ENCODE measurements around the gene TTPAL.
"Not testable (repeated sequence)": the region's sequence is repeated elsewhere in the genome, so short reads cannot be mapped to it uniquely, and the experiment has no call there.

Gene TTPAL

DNA sequence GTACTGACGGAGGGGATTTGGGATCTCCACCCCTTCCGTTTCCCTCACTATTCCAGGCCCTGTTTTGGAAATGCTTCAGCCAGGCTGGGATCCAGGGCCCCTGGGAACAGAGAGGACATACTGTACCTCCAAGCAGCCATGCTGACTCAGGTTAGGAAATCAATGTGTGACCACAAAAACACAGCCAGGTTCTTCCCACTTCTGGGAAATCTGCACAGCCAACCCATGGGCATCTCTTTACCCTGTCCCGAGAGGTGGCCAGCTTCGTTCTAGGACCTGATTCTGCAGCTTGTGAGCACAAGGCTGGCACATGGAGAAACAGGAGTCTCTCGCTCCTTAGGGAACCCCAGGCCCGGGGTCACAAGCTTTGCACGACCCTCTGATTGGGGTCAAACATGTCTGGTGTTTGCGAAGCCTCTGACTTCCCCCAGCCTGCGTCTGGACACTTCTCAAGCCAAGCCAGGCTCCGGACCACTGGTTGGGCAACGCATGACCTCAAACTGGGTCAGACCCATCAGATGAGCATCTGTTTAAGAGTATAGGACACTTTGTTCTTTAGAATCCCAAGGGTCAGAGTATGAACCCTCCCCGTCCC, 8.3 kb upstream of the TTPAL start:
- DNase-seq (ENCODE audit: low spot score) = no peak

DNA sequence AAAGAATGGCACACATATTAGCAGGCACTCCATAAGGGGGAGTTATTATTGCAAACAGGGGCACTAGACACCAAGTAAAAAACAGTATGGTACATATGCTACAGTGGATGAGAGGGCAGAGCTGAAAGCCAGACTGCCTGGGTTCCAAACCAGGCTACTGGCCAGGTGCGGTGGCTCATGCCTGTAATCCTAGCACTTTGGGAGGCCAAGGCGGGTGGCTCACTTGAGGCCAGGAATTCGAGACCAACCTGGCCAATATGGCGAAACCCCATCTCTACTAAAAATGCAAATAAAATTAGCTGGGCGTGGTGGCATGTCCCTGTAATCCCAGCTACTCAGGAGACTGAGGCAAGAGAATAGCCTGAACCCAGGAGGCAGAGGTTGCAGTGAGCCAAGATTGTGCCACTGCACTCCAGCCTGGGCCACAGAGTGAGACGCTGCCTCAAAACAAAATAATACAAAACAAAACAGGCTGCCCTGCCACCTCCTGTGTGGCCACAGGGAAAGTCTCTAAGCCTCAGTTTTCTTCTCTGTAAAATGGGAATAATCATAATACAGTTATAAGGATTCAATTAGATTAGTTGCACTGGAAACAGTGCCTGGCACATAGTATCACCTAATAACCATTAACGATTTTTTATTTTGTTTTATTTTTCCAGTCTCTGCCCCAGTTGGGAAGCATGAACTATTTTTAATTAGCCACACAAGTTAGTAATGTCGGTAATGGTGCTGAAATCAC, 7.5 kb upstream of the TTPAL start:
- DNase-seq (ENCODE audit: low spot score) = no peak

DNA sequence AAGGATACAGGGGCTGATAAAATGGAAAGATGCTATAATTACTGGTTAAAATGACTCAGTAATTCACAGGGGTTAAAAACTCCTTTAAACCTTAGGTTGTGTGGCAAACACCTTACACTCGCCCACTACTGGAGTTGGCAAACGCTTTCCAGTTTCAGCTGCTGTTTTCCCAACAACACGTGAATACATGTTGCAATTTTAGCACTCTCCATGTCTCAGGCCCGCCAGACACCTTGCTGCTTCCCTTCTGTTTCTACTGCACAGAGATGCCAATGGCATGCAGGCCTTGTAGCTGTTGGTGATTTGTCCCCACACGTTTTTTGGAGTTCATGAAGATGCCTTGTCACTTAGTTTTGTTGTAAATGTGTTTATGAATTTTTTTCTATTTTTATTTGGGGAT, 5.3 kb upstream of the TTPAL start:
- no peak for DNase-seq (ENCODE audit: low spot score)

DNA sequence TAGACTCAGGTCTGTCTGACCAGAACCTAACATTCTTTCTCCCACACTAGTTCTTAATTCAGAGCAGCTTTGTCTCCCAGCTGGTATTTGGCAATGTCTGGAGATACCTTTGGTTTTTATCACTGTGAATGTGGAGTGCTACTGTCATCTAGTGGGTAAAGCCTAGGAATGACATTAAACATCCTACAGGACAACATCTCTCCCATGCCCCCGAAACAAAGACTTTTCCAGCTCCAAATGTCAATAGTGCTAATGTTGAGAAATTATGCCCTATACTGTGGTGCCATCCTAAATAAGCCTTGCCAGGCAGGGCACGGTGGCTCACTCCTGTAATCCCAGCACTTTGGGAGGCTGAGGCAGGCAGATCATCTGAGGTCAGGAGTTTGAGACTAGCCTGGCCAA, 4.2 kb upstream of the TTPAL start:
- no peak for DNase-seq (ENCODE audit: low spot score)

DNA sequence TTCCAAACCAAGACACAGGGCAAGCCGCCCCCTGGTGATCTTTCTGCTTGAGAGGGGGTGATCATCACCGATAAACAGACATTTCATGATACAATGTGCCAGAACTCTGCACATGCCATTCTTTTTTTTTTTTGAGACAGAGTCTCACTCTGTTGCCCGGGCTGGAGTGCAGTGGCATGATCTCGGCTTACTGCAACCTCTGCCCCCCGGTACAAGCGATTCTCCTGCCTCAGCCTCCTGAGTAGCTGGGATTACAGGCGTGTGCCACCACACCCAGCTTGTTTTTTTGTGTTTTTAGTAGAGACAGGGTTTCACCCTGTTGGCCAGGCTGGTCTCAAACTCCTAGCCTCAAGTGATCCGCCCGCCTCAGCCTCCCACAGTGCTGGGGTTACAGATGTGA, 3.4 kb upstream of the TTPAL start:
- DNase-seq (ENCODE audit: low spot score) = not testable (repeated sequence)

DNA sequence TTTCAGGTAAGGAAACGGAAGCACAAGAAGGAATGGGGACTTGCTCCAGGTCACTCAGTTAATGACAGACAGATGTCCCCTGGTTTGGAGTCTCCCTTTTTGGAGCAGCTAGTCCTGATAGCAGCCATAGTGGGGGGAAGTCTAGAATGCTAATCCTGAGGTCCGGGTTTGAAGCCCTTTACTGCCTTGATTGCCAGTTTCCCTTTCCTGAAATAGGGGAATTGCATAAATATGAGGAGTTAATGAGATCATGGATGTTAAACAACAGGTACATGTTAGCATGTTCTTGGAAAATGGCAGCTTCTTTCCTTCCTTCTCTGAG, 341 bp upstream of the TTPAL start:
- no peak for DNase-seq (ENCODE audit: low spot score)

DNA sequence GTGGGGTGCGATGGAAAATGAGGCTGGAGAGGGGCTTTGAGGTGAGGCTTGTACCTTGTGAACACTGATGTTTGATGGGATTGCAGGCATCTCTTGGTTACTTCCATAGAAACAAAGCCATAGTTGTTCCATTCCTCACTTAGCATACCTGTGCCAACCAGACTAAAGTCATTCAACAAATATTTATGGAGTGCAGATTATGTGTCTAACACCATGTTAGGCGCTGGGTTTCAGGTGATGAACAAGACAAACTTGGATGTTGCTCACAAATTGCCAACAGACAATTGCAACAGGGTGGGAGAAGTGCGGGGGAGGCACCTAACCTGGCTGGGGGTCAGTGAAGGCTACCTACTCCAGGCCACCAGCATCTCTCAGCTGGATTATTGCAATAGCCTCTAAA, 1.5 kb downstream of the TTPAL start:
- no peak for DNase-seq (ENCODE audit: low spot score)

DNA sequence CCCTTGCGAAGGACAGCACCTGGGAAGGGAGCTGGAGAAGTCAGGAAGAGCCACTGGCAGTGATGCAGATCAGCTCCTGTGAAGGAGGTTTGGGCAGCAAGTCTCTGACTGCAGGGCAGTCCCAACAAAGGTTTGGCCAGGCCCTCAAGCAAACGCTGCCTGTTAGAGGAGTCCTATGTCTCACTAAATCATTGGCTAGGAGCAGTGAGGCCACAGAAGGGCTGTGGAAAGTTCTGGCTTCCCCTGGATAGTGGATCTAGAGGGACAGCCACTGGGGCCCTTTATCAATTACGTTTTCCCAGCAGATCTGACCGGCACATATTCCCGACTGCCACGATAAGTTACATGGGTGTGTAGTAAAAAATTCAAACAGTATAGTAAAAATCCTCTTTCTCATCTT, 2.5 kb downstream of the TTPAL start:
- no peak for DNase-seq (ENCODE audit: low spot score)

DNA sequence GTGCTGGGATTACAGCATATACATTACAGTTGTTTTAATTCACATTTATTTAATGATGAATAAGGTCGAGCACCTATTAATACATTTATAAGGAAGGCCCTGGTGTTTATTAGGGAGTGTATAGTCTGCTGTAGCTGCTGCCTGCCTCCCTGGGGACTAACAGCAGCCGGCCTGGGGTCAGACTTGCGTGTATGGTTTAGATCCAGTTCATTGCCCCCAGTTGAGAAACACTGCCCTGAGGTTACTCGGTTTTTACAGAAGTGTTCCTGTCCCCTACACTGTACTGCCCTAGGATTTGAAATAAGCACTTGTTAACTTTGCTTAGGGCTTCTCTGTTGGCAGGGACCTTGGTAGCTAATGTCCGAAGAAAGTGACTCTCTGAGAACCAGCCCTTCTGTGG, 4.0 kb downstream of the TTPAL start:
- no peak for DNase-seq (ENCODE audit: low spot score)

DNA sequence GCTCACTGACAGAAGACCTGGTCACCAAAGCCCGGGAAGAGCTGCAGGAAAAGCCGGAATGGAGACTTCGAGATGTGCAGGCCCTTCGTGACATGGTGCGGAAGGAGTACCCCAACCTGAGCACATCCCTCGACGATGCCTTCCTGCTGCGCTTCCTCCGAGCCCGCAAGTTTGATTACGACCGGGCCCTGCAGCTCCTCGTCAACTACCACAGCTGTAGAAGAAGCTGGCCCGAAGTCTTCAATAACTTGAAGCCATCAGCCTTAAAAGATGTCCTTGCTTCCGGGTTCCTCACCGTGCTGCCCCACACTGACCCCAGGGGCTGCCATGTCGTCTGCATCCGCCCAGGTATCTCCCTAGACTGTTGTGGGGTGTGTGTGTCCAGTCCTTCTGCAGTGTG, 4.4 kb downstream of the TTPAL start:
- DNase-seq (ENCODE audit: low spot score) = no peak

DNA sequence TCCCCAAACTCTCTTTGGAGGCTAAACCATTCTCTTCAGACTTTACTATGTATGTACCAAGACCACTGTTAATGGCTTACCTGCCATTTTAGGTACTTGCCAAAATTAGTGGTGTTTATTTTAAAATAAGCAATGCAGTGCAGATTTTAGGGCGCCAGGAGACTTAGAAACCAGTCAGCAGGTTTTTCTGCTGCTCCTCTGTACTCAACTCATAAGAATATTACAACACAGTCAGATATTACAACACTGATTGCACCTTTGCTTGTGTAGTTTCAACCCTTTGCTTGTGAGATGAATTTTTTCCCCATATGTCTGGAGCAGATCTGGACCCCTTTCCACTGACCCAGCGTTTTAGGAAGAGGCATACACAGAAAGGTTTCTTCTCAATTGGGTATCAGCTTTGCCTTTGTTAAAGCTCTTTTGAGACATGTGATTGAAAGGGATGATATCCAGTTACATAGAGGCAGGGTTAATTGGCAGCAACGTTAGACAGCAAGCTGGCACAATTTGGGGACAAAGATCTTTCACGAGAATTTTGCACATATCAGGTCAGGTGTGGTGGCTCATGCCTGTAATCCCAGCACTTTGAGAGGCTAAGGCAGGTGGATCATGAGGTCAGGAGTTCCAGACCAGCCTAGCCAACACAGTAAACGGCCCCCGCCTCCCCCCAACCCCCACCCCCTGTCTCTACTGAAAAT, 6.2 kb downstream of the TTPAL start:
- DNase-seq (ENCODE audit: low spot score) = no peak

DNA sequence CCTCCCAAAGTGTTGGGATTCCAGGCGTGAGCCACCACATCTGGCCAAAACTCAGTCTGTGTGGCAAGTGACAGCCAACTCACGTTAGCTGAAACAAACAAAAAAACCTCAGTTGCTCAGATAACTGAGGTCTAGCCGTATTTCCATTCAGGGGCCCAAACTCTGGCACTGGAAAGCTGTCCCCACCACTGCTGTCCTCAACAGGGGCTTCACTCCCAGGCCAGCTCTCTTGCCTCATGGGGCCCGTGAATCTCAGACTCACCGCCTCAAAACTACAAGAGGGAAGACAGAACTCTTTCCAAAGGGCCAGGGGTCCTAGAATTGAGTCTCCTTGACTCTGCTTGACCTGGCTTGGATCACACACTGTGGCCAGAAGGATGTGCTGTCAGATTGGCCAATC, 7.4 kb downstream of the TTPAL start:
- DNase-seq (ENCODE audit: low spot score) = no peak

DNA sequence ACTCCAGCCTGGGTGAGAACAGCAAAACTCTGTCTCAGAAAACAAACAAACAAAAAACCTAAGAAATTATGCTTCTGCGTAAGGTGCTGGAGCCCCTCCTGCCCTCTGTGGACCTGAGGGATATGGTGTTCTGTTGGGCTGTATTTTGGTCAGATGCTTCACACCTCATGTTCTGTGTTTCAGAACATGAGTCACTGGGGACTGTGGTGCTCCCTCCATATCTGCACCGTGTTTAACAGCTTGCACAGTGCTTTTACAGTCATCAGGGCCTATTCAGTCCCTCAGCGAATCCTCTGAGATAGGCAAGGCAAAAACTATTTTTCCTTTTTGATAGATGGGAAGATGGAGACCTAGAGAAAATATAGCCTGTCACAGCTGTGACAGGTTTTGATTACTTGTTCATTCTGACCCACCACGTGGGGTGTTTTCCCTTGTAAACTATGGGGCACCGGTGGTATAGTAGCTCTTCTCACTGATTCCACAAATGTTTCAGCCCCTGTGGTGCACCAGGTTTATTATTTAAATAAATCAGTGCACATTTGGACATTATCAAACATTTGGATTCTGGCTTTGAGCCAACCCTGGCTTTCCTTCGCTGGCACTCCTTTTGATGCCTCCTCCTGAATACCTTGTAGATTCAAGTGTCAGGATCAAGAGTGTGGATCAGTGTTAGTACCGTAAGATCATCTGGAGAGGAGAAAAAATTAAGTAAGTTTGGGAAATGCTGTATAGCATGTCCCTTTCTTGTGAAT, 9.6 kb downstream of the TTPAL start:
- no peak for DNase-seq (ENCODE audit: low spot score)

DNA sequence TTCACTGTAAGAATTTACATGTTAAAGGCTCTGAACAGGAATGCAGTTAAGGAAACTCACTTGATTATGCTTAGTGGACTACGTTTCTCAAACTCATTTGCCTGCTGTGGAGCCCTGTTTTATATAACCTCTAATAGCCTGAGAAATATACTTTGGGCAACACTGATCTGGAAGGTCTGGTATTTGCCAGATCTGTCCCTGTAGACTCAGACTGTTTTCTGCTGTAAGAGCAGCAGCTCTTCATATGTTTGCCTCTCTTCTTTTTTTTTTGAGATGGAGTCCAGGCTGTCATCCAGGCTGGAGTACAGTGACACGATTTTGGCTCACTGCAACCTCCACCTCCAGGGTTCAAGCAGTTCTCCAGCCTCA, 10.1 kb downstream of the TTPAL start:
- no peak for DNase-seq (ENCODE audit: low spot score)

DNA sequence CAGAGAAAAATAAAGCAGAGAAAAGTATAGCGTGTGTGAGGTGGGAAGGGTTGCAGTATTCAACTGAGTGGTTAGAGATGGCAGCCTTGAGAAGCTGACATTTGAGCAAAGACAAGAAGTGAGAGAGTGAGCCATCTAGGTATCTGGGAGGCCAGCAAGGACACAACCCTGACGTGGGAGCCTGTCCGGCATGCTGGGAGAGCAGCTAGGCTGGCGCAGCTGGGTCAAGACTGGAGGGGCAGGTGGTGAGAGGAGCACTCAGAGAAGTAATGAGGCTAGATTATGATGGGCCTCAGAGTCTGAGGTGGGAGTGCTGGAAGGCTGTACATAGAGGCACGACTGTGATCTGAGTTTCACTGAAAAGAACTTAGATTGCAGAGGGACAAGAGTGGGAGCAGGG, 12.9 kb downstream of the TTPAL start:
- no peak for DNase-seq (ENCODE audit: low spot score)

DNA sequence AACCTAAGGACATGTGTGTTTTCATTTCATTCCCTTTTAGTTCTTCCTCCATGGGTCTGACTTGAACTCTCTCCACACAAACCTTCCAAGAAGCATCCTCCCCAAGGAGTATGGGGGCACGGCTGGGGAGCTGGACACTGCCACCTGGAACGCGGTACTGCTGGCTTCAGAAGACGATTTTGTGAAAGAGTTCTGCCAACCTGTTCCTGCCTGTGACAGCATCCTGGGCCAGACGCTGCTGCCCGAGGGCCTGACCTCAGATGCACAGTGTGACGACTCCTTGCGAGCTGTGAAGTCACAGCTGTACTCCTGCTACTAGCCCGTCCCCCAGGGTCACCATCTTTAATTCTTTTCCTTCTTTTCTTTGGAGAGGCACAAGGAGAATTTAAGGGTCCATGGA, 13.5 kb downstream of the TTPAL start:
- DNase-seq (ENCODE audit: low spot score) = no peak

DNA sequence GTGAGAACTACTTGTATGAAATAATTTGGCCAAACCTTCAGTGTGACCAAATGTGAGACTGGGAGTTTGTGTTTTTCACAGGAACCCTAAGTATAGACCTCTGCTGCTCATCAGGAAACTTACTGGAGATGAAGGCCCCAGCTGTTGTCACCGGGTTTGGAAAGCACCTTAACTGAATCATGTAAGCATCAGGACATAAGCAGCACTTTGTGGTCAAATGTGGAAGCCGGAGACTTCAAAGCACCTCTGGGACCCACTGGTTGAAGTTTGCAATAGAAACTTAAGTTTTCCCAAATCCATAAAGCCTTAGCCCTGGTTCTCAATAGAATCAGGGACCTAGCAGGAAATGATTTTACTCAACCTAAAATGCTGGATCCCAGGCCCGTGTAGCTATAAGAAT, 14.3 kb downstream of the TTPAL start:
- no peak for DNase-seq (ENCODE audit: low spot score)

DNA sequence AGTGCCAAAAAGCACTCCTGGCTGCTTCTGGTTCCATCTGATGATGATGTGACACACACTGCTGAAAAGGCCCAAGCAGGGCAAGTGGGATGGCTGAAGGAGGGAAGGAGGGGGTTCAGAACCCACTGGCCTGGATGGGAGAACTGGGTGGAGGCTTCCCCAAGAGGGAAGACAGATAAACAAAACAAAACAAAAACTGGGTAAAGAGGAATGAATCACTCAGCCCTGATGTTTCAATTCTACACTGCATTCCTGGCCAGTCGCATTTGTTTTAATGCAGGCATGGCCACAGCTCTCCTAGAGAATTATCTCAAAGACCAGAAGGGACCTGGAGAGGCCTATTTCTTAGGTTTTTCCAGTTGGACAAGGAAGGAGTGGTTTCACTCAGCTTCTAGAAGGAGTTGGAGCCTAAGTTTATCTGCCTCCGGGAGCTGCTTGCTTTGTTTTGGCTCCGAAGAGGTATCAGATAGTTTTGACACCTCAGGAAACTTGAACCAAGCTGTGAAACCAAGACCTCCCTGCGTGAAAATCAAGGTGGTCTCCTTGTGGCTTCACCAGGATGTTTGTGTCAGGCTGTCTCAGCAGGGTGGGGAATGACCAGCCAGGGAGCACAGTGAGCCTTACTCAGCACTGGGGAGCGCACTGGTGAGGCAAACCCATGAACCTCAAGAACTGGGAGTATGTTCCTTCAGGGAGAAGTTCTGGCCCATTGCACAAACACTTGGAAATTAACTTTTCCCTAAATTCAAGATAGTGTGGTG, 16.1 kb downstream of the TTPAL start:
- no peak for DNase-seq (ENCODE audit: low spot score)

DNA sequence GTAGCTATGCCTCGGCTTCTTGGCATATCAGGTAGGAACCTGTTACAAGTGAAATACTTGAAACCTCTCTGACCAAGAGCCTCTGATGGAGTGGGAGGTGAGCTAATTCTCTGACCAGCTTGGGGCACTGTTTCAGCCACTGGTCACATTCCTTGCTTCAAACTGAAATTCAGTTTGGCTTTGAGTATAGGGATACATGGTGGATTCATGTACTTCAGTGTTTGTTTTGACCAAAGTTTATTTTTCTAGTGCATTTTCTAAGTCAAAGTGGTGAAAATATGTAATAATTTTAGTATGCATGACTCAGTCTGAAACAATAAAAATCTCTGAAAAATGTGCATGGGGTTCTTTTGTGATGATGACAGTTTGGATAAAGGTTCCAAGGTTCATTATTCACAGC, 18.6 kb downstream of the TTPAL start:
- DNase-seq (ENCODE audit: low spot score) = no peak

DNA sequence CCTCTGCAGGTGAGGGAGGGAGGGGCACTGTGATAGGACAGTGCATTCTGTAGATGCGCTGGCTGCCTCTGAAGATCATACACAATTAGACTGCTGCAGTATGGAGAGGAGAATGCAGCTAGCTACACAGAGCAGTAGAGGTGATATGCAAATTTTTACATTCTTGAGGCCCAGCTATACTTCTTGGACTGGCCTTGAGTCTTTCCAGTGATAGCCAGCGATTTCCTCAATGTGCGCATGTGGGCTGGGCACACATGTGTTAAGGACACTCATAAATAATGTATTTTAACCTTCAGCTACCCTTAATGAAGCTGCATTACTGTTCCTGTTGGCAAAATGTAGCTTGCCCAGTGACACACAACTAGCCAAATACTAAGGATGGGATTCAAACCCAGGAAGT, 19.0 kb downstream of the TTPAL start:
- no peak for DNase-seq (ENCODE audit: low spot score)

DNA sequence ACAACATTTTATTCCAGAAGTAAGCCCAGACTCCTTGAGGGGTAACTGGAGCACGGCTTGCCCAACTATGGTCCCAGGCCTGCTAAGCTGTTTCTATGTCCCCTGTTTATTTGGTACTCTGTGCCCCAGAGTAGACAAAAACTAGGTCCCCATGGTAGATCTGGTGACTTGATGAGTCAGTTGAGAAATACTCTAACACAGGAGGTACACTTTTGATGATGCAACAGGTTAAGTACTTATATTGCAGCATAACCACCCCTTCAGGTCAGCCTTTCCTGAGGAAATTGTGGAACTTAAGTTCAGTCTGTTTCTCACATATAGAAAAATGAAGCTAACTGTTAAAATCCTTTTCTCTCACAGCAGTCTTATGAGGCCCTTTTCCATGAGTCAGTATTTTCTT, 19.6 kb downstream of the TTPAL start:
- DNase-seq (ENCODE audit: low spot score) = no peak

DNA sequence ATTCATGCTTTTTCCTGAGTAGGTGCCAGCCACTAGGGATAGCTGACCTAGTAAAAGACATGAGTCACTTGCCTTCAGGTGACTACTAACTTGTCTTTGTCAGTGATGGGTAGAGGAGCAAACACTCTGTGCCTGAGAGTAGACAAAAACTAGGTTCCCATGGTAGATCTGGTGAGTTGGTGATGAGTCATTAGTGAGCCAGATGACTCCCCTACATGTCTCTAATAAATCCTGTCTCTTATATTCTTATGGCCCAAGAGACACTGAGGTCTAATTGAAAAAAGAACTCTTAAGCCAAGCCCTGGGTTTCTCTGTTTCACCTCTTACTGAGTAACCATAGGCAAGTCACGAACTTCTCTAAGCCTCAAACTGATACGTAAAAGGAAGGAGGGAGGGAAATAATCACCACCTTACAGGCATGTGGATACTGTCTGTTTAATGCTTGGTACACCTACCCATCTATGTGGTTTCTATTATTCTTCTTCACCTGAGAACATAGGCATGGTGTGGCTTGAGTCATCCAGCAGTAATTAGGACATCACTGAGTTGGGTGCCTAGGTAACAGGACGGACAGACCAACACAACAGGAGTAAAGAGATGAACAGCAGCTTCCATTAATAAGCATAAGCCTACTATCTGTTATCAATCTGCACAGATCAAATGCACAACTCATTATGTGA, 20.3 kb downstream of the TTPAL start:
- no peak for DNase-seq (ENCODE audit: low spot score)
